ENCODE measurements around the gene PELI3. TPM values are rescaled to one million over a fixed set of nuclear protein-coding genes. Genes with fewer than 3 reads are reported as not detected.

The PELI3 gene
- total and polyA plus RNA-seq, 10 of the 15 experiments (the other 5 are each of a cell fraction or from before 2014, with no cell fraction given): 0.14 to 1.5 (median 0.66) TPM

DNA sequence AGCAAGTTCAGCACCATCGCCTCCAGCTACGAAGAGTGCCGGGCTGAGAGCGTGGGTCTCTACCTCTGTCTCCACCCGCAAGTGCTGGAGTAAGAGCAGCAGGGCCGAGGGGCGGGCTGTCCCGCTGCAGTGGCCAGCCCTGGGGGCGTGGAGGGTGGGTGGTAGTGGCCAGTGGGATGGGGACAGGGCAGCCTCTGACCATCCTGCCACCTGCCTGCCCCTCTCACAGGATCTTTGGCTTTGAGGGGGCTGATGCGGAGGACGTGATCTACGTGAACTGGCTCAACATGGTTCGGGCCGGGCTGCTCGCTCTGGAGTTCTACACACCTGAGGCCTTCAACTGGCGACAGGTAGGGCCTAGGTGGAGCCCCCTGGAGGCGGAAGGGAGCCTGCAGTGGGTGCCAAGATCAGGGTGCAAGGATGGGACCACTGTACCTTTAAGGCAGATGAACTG lies 28.7 kb downstream of the PELI3 start:
- RAD21 ChIA-PET (ENCODE audit: unreplicated experiment): no interaction called here
- Histone ChIP-seq H3K79me2 (ENCODE audit: control insufficient read depth, insufficient read depth, low read length) (no peaks in the 10 kb centered on the region), H3K27me3 (replicated peaks in 1 of 2; ENCODE audit: control insufficient read depth in 2 of 2, insufficient read depth in 2 of 2, low read length in 1 of 2) (no peaks in the 10 kb centered on the region), H3K4me1 (ENCODE audit: control insufficient read depth, insufficient read depth, low read length) (no peaks in the 10 kb centered on the region), H3K9ac (ENCODE audit: control insufficient read depth, insufficient read depth, low read length) (no peak overlapping the region), H3K27ac (ENCODE audit: control insufficient read depth, insufficient read depth) (no peak overlapping the region), H3K9me3 (replicated peaks; ENCODE audit: control insufficient read depth, insufficient read depth, low read length) (no peaks in the 10 kb centered on the region), H3K4me3 (no peak overlapping the region), H3K4me2 (ENCODE audit: control insufficient read depth, insufficient read depth) (no peak overlapping the region), H2AFZ (ENCODE audit: control insufficient read depth, low read depth, low read length) (no peak overlapping the region), H4K20me1 (ENCODE audit: control insufficient read depth, insufficient read depth) (no peaks in the 10 kb centered on the region), H3K36me3 (ENCODE audit: control insufficient read depth in 2 of 2, insufficient read depth in 2 of 2, low read length in 1 of 2) (peaks cover 7 to 25% of the 10 kb centered on the region in 2 experiments; a peak in 3 of 4 replicates)
- POLR2A ChIA-PET: no interaction called here
- ATAC-seq (peak; percentile 54), FAIRE-seq (no peak), DNase-seq (ENCODE audit: low read depth, low spot score) (no peak)
- CTCF ChIA-PET: no interaction called here
- BruUV-seq (replicated peaks): no TSS peak
- 97% methylated on average over 14 of the region's 17 CpGs for whole genome bisulfite sequencing (ENCODE audit: insufficient coverage, insufficient replicate concordance, low lambda C conversion rate, missing lambda C conversion rate)
- intact Hi-C loops (cut with micrococcal nuclease; ENCODE audit: unreplicated experiment): no loop called here
- in situ Hi-C loops (cut with MboI): no loop called here
- SMC1A ChIA-PET (ENCODE audit: uncharacterized antibody, unreplicated experiment): no interaction called here
- TF ChIP-seq SREBF1 (IDR thresholded peaks at IDR 0.05; ENCODE audit: low read length) (no peak), KLF5 (IDR thresholded peaks at IDR 0.05; ENCODE audit: partially characterized antibody) (no peak), BACH1 (IDR thresholded peaks at IDR 0.05; ENCODE audit: borderline replicate concordance) (no peak), NR2C2 (IDR thresholded peaks at IDR 0.05; ENCODE audit: borderline replicate concordance, control insufficient read depth, insufficient read length, low read depth) (no peak)
- TF ChIP-seq, protein P1, sequence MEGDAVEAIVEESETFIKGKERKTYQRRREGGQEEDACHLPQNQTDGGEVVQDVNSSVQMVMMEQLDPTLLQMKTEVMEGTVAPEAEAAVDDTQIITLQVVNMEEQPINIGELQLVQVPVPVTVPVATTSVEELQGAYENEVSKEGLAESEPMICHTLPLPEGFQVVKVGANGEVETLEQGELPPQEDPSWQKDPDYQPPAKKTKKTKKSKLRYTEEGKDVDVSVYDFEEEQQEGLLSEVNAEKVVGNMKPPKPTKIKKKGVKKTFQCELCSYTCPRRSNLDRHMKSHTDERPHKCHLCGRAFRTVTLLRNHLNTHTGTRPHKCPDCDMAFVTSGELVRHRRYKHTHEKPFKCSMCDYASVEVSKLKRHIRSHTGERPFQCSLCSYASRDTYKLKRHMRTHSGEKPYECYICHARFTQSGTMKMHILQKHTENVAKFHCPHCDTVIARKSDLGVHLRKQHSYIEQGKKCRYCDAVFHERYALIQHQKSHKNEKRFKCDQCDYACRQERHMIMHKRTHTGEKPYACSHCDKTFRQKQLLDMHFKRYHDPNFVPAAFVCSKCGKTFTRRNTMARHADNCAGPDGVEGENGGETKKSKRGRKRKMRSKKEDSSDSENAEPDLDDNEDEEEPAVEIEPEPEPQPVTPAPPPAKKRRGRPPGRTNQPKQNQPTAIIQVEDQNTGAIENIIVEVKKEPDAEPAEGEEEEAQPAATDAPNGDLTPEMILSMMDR (IDR thresholded peaks at IDR 0.05 in 2 of 3, conservative IDR thresholded peaks at IDR 0.05 in 1 of 3; ENCODE audit: control insufficient read depth in 2 of 3, extremely low read depth in 1 of 3, insufficient read depth in 1 of 3, low read depth in 3 of 3, low read length in 3 of 3): peak; percentile 19 to 35 (median 25); a peak in 3 of 6 replicates
- TF ChIP-seq, protein P2, sequence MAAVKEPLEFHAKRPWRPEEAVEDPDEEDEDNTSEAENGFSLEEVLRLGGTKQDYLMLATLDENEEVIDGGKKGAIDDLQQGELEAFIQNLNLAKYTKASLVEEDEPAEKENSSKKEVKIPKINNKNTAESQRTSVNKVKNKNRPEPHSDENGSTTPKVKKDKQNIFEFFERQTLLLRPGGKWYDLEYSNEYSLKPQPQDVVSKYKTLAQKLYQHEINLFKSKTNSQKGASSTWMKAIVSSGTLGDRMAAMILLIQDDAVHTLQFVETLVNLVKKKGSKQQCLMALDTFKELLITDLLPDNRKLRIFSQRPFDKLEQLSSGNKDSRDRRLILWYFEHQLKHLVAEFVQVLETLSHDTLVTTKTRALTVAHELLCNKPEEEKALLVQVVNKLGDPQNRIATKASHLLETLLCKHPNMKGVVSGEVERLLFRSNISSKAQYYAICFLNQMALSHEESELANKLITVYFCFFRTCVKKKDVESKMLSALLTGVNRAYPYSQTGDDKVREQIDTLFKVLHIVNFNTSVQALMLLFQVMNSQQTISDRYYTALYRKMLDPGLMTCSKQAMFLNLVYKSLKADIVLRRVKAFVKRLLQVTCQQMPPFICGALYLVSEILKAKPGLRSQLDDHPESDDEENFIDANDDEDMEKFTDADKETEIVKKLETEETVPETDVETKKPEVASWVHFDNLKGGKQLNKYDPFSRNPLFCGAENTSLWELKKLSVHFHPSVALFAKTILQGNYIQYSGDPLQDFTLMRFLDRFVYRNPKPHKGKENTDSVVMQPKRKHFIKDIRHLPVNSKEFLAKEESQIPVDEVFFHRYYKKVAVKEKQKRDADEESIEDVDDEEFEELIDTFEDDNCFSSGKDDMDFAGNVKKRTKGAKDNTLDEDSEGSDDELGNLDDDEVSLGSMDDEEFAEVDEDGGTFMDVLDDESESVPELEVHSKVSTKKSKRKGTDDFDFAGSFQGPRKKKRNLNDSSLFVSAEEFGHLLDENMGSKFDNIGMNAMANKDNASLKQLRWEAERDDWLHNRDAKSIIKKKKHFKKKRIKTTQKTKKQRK (IDR thresholded peaks at IDR 0.05; ENCODE audit: low read depth, low read length): no peak

Measured in GM12878 (cell line).